ENCODE measurements around the gene ICA1L.
"Not testable (repeated sequence)": the region's sequence is repeated elsewhere in the genome, so short reads cannot be mapped to it uniquely, and the experiment has no call there.

- TF ChIP-seq CTCF (IDR thresholded peaks at IDR 0.05; ENCODE audit: poor library complexity); EZH2 (IDR thresholded peaks at IDR 0.05; ENCODE audit: borderline replicate concordance); EZH2phosphoT487 (IDR thresholded peaks at IDR 0.05; ENCODE audit: low read depth, severe bottlenecking, unreplicated experiment): not testable (repeated sequence)
These were observed 64.0 kb downstream of the ICA1L start for GRCh38 chr2:202807431-202808138.
